Stimulated activated CD8-positive, alpha-beta memory T cell treated with anti-CD3 and anti-CD28 coated beads, Interleukin-12 subunit alpha, Interleukin-12 subunit beta, amount 100 ng/mL, for 24 hours (primary cell): Measurements from ENCODE around the gene TMEM218.
"Not testable (repeated sequence)": the region's sequence is repeated elsewhere in the genome, so short reads cannot be mapped to it uniquely, and the experiment has no call there.

Source experiments
- DNase-seq: peaks from one replicate; pipeline ENCODE4 v3.0.0-alpha.2; 2020; ENCODE audit errors: extremely low read depth

TMEM218 gene

DNA sequence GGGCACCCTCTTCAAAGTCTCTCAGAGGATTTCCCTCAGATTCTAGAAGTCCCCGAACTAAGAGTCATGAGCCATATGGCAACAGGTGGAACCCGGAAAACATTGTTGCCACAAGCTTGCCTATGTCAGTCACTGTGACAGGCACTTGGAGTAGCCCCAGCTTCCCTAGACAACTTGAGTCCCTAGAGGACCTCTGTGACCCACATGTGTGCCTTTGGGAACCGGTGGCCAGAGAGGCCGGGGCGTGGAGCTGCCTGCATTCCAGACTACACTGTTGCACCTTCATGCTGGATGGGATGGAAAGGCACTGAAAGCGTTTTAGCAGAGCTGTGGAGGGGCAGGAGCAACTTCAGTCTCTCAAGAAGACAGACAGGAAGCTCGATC lies 36.2 kb downstream of the TMEM218 start:
- no peak for DNase-seq

DNA sequence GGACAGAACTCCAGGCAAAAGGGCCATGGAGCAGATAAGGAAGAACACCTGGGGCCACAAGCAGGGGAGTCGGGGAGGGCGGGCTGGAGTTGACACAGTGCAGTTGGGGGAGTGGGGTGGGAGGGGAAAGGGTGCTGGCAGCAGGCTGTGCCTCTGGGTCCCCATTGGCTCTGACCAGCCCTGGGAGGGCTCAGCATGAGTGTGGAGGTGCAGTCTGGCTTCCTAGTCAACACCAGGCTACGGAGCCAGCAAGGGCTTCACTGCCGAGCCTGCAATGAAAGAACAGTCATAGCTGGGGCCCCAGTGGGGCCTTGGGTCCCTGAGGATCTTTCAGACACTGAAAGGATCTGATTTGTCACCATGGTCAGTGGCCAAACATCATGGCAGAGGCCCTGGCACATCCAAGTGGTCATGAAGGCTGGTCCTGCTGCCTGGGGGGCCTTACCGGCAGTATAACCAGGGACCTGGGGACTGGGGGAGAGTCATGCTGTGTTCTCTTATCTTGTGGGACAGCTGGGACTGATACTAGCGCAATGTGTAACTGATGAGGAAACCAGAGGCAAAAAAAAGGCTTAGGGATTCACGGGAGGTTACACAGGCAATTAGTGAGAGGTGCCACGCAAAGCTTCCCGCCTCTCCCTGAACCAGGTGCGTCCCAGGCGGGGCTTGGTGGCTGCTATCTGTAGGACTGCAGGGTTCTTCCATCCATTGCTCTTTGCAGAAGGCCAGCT lies 36.8 kb downstream of the TMEM218 start:
- no peak for DNase-seq

- DNase-seq, result no peak
These were observed 37.6 kb downstream of the TMEM218 start for GRCh38 chr11:125073616-125074483.

GRCh38 chr11:125072961-125073590 lies 38.4 kb downstream of the TMEM218 start:
- DNase-seq, result no peak

DNA sequence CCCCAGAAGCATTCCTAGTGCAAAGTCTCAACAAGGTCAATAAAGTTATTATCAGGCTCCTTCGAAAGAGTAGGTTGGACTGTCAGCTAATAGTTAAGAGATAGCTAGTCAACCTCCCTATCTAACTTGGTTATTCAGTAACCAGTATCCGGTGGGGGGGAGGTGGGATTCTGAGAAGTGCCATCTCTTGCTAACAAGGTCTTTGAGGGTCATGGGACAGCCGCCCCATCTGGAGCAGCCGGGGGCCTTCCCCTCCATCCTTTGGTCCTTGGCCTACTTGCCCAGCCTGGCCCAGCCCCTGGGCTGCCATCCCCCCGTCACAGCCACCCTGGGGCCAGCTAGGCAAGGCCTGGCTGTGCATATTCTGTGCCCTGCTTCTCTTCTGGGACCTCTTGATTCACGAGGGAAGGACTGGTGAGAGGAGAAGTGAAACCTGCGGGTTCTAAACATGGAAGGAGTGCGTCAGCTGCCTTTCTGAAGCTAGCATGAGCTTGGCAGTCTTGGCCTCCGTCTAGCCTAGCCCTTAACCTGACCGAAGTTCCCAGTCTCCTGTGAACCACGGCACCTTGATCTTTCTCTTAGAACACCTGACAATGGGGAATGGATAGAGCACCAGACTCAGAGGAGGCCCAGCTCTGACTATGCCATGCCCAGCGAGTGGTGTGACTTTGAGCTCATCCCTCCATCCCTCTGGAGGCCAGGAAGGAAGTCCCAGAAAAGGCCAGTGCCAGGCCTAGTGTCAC lies 39.0 kb downstream of the TMEM218 start:
- DNase-seq, result no peak

- no peak for DNase-seq
These were observed 39.6 kb downstream of the TMEM218 start for GRCh38 chr11:125071846-125072217.

DNA sequence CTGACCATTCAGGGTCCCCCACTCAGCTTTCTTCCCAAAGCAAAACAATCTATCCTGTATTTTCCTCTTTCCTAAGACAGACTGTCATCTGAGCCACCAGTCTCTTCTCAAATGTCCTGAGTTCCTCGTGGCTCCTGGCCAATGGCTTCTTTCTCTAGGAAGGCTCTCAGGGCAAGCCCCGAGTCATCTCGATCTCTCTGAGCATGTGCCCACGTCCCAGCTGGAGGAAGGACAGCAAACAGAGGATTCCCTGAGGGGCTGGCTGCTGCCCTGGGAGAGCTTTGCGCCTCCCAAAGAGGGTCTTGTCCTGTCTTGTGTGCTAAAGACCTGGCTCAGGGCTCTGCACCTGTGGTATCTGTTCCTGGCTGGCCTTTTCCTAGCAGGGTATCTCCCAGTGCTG lies 40.0 kb downstream of the TMEM218 start:
- no peak for DNase-seq

DNA sequence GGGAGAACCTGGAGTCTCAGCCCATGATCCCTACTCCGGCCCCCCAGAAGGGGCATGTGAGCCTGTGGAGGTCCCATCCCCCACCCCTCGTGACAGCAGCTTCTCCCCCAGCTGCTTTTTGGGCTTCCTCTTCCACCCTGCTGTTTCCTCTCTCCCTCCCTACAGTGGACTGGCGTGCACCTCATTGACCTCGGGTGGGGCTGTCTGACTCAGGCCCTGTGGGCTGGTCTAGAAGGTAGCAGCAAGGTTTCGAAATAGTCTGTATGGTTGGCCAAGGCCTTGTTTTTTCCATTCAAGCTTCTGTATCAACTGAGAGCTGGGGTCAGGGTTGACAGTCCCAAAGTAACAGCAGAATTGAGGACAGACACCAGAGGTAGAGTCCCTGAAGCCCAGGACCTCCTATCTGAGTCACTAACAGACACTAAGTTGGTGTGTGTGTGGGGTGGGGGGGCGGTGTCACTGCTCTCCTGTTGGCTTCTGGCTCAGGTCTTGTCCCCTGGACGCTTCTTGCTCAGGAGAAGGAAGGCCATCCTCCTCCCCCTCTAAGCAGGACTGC lies 40.6 kb downstream of the TMEM218 start:
- DNase-seq, result no peak

GRCh38 chr11:125069796-125070195 lies 41.6 kb downstream of the TMEM218 start:
- no peak for DNase-seq

DNA sequence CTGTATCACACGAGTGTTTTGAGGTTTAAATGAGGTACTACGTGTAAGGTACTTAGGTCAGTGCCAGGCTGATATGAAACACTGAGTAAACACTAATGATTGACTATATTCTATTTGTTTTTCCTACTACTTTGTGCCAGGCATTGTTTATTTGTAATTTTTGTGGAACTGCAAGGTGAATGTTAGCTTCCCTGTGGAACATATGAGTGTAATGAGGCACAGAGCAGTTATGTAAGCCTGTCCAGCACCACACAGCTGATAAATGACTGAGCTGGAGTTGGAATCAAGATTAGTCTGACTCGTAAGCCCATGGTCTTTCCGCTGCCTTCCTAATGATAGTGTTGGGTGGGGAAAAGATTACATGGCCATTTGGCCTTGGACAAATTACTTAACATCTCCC lies 42.4 kb downstream of the TMEM218 start:
- no peak for DNase-seq

GRCh38 chr11:125068368-125068767 lies 43.1 kb downstream of the TMEM218 start:
- no peak for DNase-seq

DNA sequence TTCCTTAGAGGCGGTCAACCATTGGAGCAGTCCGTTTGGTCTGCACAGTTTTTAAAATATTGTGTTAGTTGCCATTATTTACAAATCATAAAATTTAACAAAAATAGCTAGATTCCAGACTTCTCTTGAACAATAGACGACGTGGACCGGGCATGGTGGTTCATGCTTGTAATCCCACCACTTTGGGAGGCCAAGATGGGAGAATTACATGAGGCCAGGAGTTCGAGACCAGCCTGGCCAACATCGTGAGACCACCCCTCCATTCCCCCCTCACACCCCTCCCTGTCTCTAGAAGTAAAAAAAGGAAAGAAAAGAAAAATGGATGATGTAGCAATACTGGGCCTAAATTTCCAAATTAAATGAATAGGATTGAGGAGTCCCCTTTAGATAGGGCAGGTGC lies 47.4 kb downstream of the TMEM218 start:
- no peak for DNase-seq

DNA sequence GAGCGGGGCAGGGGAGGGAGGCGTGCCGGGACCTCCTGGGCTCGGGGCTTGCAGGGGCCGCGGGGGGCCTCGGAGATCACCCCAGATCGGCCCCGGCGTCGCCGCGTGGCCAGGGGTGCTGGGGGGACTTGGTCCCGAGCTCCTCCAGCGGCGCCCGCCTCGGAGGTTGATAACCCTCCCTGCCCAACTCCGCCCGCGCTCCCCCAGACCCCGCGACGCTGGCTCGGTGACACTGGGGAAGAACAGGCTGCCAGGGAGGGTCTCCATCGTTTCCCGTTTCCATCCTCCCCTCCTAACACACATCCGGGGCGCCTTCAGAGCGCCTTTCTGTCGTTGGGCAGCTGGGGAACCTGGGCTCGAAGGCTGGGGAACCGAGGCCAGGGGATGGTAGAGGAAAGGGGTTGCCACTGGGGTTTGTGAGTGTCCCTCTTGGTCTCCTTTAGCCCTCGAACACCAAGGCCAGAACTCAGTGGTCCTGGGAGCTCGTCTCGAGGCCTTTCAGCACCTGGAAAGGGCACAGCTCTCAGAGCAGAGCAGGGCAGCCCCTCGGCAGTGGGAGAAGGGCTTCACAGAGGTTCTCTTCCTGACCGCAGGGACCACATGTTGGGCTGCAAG lies 47.9 kb downstream of the TMEM218 start:
- DNase-seq, result no peak

DNA sequence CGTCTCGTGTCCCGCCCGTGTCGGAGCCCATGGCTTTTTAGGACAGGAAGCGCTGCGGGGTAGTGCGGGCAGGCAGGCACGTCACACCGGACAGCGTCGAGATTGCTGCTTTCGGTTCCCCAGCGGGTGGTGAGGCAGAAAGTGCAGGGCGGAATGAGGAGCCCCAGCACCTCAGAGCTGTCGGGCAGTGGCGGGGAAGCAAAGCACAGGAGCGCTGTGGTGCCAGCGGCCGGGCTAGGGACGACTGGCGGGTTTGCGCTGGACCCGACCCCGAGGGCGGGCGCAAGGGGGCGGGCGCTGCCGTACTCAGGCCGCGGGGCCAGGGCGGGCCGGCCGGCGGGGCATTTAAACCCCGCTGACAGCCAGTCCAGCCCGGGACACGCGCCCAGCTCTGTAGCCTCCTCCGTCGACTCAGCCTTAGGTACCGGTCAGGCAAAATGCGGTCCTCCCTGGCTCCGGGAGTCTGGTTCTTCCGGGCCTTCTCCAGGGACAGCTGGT lies 48.4 kb downstream of the TMEM218 start, which contains the start of gene SLC37A2:
TSS of gene SLC37A2 (plus strand) at position 375 of the 498 bp plus-strand sequence. CDS start at position 438, 63 bp downstream.
- peak; percentile 7 for DNase-seq

- DNase-seq, result no peak
These were observed 49.1 kb downstream of the TMEM218 start for GRCh38 chr11:125062218-125062930.

GRCh38 chr11:125061281-125061680 lies 50.1 kb downstream of the TMEM218 start:
- no peak for DNase-seq

- no peak for DNase-seq
These were observed 53.8 kb downstream of the TMEM218 start for GRCh38 chr11:125057693-125058016.

GRCh38 chr11:125056931-125057692 lies 54.3 kb downstream of the TMEM218 start:
- DNase-seq, result no peak

DNA sequence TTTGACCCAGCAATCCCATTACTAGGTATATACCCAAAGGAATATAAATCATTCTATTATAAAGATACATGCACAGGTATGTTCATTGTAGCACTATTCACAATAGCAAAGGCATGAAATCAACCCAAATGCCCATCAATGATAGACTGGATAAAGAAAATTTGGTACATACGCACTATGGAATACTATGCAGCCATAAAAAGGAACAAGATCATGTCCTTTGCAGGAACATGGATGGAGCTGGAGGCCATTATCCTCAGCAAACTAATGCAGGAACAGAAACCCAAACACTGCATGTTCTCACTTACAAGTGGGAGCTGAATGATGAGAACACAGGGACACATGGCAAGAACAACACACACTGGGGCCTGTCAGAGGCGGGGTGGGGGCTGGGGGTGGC lies 55.3 kb downstream of the TMEM218 start:
- DNase-seq, result not testable (repeated sequence)
